IMR-90 (cell line): ENCODE results near the gene MYOZ3. TPM values are rescaled to one million over a fixed set of nuclear protein-coding genes. Genes with fewer than 3 reads are reported as not detected.
A peak's percentile ranks its signal among the peaks of the same experiment; 100 is the strongest.

Experiments
- ATAC-seq: fragments of 200-7000 bp; cut with Tn5 transposase; 2 replicates; pipeline ENCODE4 v1.9.1; 2020; ENCODE audit warnings: low read depth, mild to moderate bottlenecking, moderate library complexity
- BruUV-seq: library from RNA; stranded (reverse); fragments of 400-500 nt; replicated peaks from 2 replicates; lab custom pipeline; 2021; lab: Mats Ljungman, UMichigan
- CTCF ChIA-PET: fragments of 300-600 bp; formaldehyde crosslinking; extraction: SDS; loops from one replicate; lab custom pipeline; 2021; ENCODE audit warnings: antibody characterized with exemption; lab: Yijun Ruan, JAX
- POLR2A ChIA-PET: fragments of 300-600 bp; sonication (Branson Sonifier 250); formaldehyde crosslinking; loops from one replicate; lab custom pipeline; 2022; ENCODE audit warnings: antibody characterized with exemption; ENCODE audit not compliant: unreplicated experiment; lab: Charles Lee
- DNase-seq: peaks from one replicate; pipeline ENCODE4 v3.0.0; 2013
- H2AFZ ChIP-seq: replicated peaks from 2 replicates; pipeline ENCODE3; 2013; ENCODE audit warnings: low read length, mild to moderate bottlenecking; ENCODE audit not compliant: poor library complexity
- H2AK5ac ChIP-seq: 2 replicates; pipeline ENCODE4 v1.6.1; 2013; ENCODE audit warnings: low read depth, low read length, inconsistent platforms
- H2AK9ac ChIP-seq: replicated peaks from 2 replicates; pipeline ENCODE3; 2013; ENCODE audit warnings: mild to moderate bottlenecking, low read depth, low read length, moderate library complexity; ENCODE audit not compliant: poor library complexity
- H2BK120ac ChIP-seq: 2 replicates; pipeline ENCODE4 v1.6.1; 2013; ENCODE audit warnings: low read depth, low read length, inconsistent platforms
- H2BK15ac ChIP-seq: 3 replicates; pipeline ENCODE4 v1.6.1; 2013; ENCODE audit warnings: low read depth, low read length, inconsistent platforms
- H2BK20ac ChIP-seq: 2 replicates; pipeline ENCODE4 v1.6.1; 2013; ENCODE audit warnings: low read depth, mild to moderate bottlenecking, inconsistent platforms, low read length, moderate library complexity
- H2BK5ac ChIP-seq: 2 replicates; pipeline ENCODE4 v1.6.1; 2013; ENCODE audit warnings: mild to moderate bottlenecking, low read depth, low read length, inconsistent platforms; ENCODE audit not compliant: poor library complexity, severe bottlenecking
- H3K14ac ChIP-seq: replicated peaks from 2 replicates; pipeline ENCODE4 v1.6.1; 2013; ENCODE audit warnings: low read depth, low read length, inconsistent platforms
- H3K18ac ChIP-seq: 2 replicates; pipeline ENCODE4 v1.6.1; 2013; ENCODE audit warnings: low read depth, low read length, control low read depth
- H3K23ac ChIP-seq: 2 replicates; pipeline ENCODE4 v1.6.1; 2013; ENCODE audit warnings: low read depth, low read length, inconsistent platforms
- H3K27ac ChIP-seq: 2 replicates; pipeline ENCODE4 v1.5.1; 2013; ENCODE audit warnings: mild to moderate bottlenecking, control low read depth, low read length; ENCODE audit not compliant: insufficient read depth
- H3K27me3 ChIP-seq: 2 replicates; pipeline ENCODE4 v1.6.1; 2013; ENCODE audit warnings: low read length; ENCODE audit not compliant: control insufficient read depth, insufficient read depth
- H3K36me3 ChIP-seq: 2 replicates; pipeline ENCODE4 v1.6.1; 2013; ENCODE audit warnings: low read length, mixed read lengths; ENCODE audit not compliant: control insufficient read depth, insufficient read depth
- H3K4ac ChIP-seq: 2 replicates; pipeline ENCODE4 v1.6.1; 2013; ENCODE audit warnings: low read depth, low read length, inconsistent platforms
- H3K4me1 ChIP-seq: 2 replicates; pipeline ENCODE4 v1.6.1; 2013; ENCODE audit warnings: low read length, mixed read lengths; ENCODE audit not compliant: control insufficient read depth, insufficient read depth
- H3K4me2 ChIP-seq: 2 replicates; pipeline ENCODE4 v1.6.1; 2013; ENCODE audit warnings: low read depth, mild to moderate bottlenecking, control low read depth, low read length, moderate library complexity
- H3K4me3 ChIP-seq: 2 replicates; pipeline ENCODE4 v1.5.1; 2013; ENCODE audit warnings: low read depth, mild to moderate bottlenecking, control low read depth, low read length, moderate library complexity; ENCODE audit not compliant: insufficient read depth
- H3K56ac ChIP-seq: 2 replicates; pipeline ENCODE4 v1.6.1; 2013; ENCODE audit warnings: low read length, inconsistent platforms; ENCODE audit not compliant: insufficient read depth; ENCODE audit errors: extremely low read depth
- H3K79me1 ChIP-seq, 2 experiments: 2 replicates each; pipeline ENCODE4 v1.6.1; 2013; ENCODE audit warnings: low read length in 2 of 2, inconsistent platforms in 1 of 2, low read depth in 1 of 2
- H3K9ac ChIP-seq: 2 replicates; pipeline ENCODE4 v1.6.1; 2013; ENCODE audit warnings: low read depth, low read length, control low read depth
- H3K9me1 ChIP-seq: 2 replicates; pipeline ENCODE4 v1.6.1; 2013; ENCODE audit warnings: low read length, inconsistent platforms; ENCODE audit not compliant: insufficient read depth
- H3K9me3 ChIP-seq: 2 replicates; pipeline ENCODE4 v1.6.1; 2013; ENCODE audit warnings: low read length; ENCODE audit not compliant: control insufficient read depth, insufficient read depth
- H4K20me1 ChIP-seq: 2 replicates; pipeline ENCODE4 v1.6.1; 2013; ENCODE audit warnings: low read length, inconsistent platforms; ENCODE audit not compliant: insufficient read depth
- H4K5ac ChIP-seq: 2 replicates; pipeline ENCODE4 v1.6.1; 2013; ENCODE audit warnings: mild to moderate bottlenecking, low read depth, low read length, control low read depth
- H4K8ac ChIP-seq, 2 experiments: 2 replicates each; pipeline ENCODE4 v1.6.1; 2013; ENCODE audit warnings: low read depth in 2 of 2, low read length in 2 of 2, control low read depth in 1 of 2, inconsistent platforms in 1 of 2
- H4K91ac ChIP-seq: 2 replicates; pipeline ENCODE4 v1.6.1; 2013; ENCODE audit warnings: low read depth, low read length, inconsistent platforms; ENCODE audit not compliant: insufficient read depth
- BHLHE40 ChIP-seq: fragments of 150-350 bp; IDR thresholded peaks from 2 replicates; pipeline ENCODE4 v1.6.1; 2016; ENCODE audit warnings: mild to moderate bottlenecking, low read depth, low read length
- POLR2A ChIP-seq: IDR thresholded peaks from 2 replicates; pipeline ENCODE4 v1.6.1; 2012; ENCODE audit warnings: mild to moderate bottlenecking, low read depth, low read length
- WGBS, 2 experiments: methylation state at CpG; one replicate each; pipeline versions ENCODE4 v1.1.5 to v1.1.7; 2013; ENCODE audit warnings: missing lambda C conversion rate in 2 of 2; ENCODE audit not compliant: insufficient read length in 1 of 2; ENCODE audit errors: extremely low coverage in 2 of 2; 5-methylcytosine and 5-hydroxymethylcytosine counted together
- dilution Hi-C: fragments of 300-500 bp; cut with HindIII; formaldehyde crosslinking; loops from one replicate; pipeline ENCODE4 v1.14.3; 2018; ENCODE audit warnings: low sequenced_read_pairs; ENCODE audit not compliant: unreplicated experiment
- in situ Hi-C: fragments of 300-500 bp; cut with MboI; formaldehyde crosslinking; loops from 3 replicates; pipeline ENCODE4 v1.14.3; 2019; ENCODE audit warnings: low sequenced_read_pairs, inconsistent platforms, mixed read lengths
- intact Hi-C: fragments of 100-400 bp; cut with micrococcal nuclease; formaldehyde crosslinking; loops from 2 replicates; pipeline ENCODE4 v1.10.0; 2022
- polyA plus RNA-seq, 3 experiments: library from polyadenylated mRNA; depleted of rRNA; stranded (reverse); fragments of >200 nt; gene quantifications; 2 replicates each; pipeline ENCODE4 v1.2.3, GENCODE V29; 2012; ENCODE audit warnings: low replicate concordance in 1 of 3
- total RNA-seq: library from RNA; depleted of rRNA; stranded (reverse); fragments of >200 nt; gene quantifications from 2 replicates; pipeline ENCODE4 v1.2.3, GENCODE V29; 2012

Gene MYOZ3
- total and polyA plus RNA-seq, 2 of the 4 experiments (the other 2 are of a cell fraction): under 0.01 to 0.24 TPM

DNA sequence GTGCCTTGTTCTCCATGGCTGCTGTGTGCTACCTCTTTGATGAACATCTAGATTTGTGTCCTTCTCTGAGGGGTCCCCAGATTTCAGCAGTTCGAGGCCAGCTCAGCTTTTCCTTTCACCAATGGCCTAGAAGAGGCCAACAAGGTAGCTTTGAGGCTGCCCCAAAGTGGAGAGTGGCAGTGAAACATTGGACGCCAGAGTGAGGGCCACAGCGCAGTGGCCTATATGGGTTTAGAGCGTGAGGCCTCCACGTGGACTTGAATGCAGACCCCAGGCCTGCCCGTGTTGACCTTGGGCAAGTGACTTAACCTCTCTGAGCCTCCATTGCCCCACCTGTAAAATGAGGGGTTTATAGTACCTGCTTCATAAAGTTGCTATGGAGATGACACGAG, 11.8 kb downstream of the MYOZ3 start:
- no peak for DNase-seq
- peaks cover 13% of the 10 kb centered on the region for H3K4me1 ChIP-seq
- no peaks in the 10 kb centered on the region for H3K79me1 ChIP-seq
- no peak overlapping the region for H3K9ac ChIP-seq
- no peak overlapping the region for H3K14ac ChIP-seq
- no peak overlapping the region for H2BK20ac ChIP-seq
- H2BK5ac ChIP-seq: no peak overlapping the region
- peaks cover 8% of the 10 kb centered on the region for H3K9me1 ChIP-seq
- 100% methylated on average over 1 of the region's 7 CpGs; no CpG with 5 or more reads in 1 of the 2 experiments for WGBS, 2 experiments
- no peak overlapping the region for H4K5ac ChIP-seq
- H4K20me1 ChIP-seq: no peaks in the 10 kb centered on the region
- intact Hi-C loops (no loop called here), dilution Hi-C loops (no loop called here), in situ Hi-C loops (no loop called here)
- 0 out of 2 replicates have a peak overlapping the region, but pooled peaks have one; percentile 41 for H3K23ac ChIP-seq
- peak overlapping the region; percentile 93 for H2AFZ ChIP-seq
- H3K9me3 ChIP-seq: no peaks in the 10 kb centered on the region
- no peak overlapping the region for H2BK15ac ChIP-seq
- H2BK120ac ChIP-seq: no peak overlapping the region; the same call in 1 of the 2 replicates
- peak overlapping the region; percentile 98; the same call in 1 of the 2 replicates for H3K4me2 ChIP-seq
- H4K91ac ChIP-seq: no peak overlapping the region
- H3K18ac ChIP-seq: no peak overlapping the region
- H3K56ac ChIP-seq: no peak overlapping the region
- BruUV-seq: no TSS peak
- no peak for ATAC-seq
- H3K36me3 ChIP-seq: no peaks in the 10 kb centered on the region
- peak overlapping the region; percentile 17 to 62; a peak in 1 of 4 replicates for H4K8ac ChIP-seq
- H3K27me3 ChIP-seq: peaks cover 12% of the 10 kb centered on the region
- no peak overlapping the region for H3K4me3 ChIP-seq
- CTCF ChIA-PET: interaction anchor here (0.6 kb wide), 1 partner anchor 28 kb away, joined by 3 read pairs; the partner anchor contains the start of gene RBM22
- no peak overlapping the region for H3K27ac ChIP-seq
- no peak overlapping the region for H2AK5ac ChIP-seq
- POLR2A ChIA-PET: no interaction called here
- H2AK9ac ChIP-seq: peak overlapping the region; percentile 85
- H3K4ac ChIP-seq: no peak overlapping the region
- TF ChIP-seq POLR2A (no peak), BHLHE40 (no peak)
